GM12864 (cell line): ENCODE measurements around the gene FIBCD1.

Source experiments
- DNase-seq: peaks from one replicate; pipeline ENCODE4 v3.0.0-alpha.2; 2011; ENCODE audit warnings: low read depth
- H3K4me3 ChIP-seq: 2 replicates; pipeline ENCODE4 v1.5.1; 2011; ENCODE audit warnings: mild to moderate bottlenecking, low read depth, low read length, control low read depth
- CTCF ChIP-seq: IDR thresholded peaks from 2 replicates; pipeline ENCODE4 v1.5.1; 2011; ENCODE audit warnings: low read depth, mild to moderate bottlenecking, moderate library complexity, low read length, control low read depth, inconsistent platforms; ENCODE audit errors: missing control alignments

FIBCD1 gene

GRCh38 chr9:130965680-130966079, 26.6 kb upstream of the FIBCD1 start:
- no peak for TF ChIP-seq CTCF
- no peak for DNase-seq
- no peak overlapping the region for H3K4me3 ChIP-seq

- no peak for TF ChIP-seq CTCF
- no peak overlapping the region for H3K4me3 ChIP-seq
- no peak for DNase-seq
Measured at GRCh38 chr9:130963916-130964315, 24.9 kb upstream of the FIBCD1 start.

GRCh38 chr9:130963337-130963908, 24.4 kb upstream of the FIBCD1 start:
- no peak overlapping the region for H3K4me3 ChIP-seq
- no peak for TF ChIP-seq CTCF
- DNase-seq = no peak

- H3K4me3 ChIP-seq = no peak overlapping the region
- DNase-seq = no peak
- TF ChIP-seq CTCF = no peak
Measured at GRCh38 chr9:130962418-130963316, 23.6 kb upstream of the FIBCD1 start.

- no peak for TF ChIP-seq CTCF
- no peak overlapping the region for H3K4me3 ChIP-seq
- DNase-seq = no peak
Measured at GRCh38 chr9:130961511-130962300, 22.7 kb upstream of the FIBCD1 start.

GRCh38 chr9:130960522-130961378, 21.7 kb upstream of the FIBCD1 start:
- no peak for TF ChIP-seq CTCF
- no peak for DNase-seq
- no peak overlapping the region for H3K4me3 ChIP-seq
